Epithelial cell of umbilical artery (primary cell): ENCODE measurements around the gene FOXI3. TPM values are rescaled to one million over a fixed set of nuclear protein-coding genes. Genes with fewer than 3 reads are reported as not detected.

Experiments used
- total RNA-seq: library from RNA; depleted of rRNA; stranded (reverse); fragments of >200 nt; gene quantifications from 2 replicates; pipeline ENCODE4 v1.2.3, GENCODE V29; 2014

FOXI3 gene
- total RNA-seq, result not detected in 2 replicates

DNA sequence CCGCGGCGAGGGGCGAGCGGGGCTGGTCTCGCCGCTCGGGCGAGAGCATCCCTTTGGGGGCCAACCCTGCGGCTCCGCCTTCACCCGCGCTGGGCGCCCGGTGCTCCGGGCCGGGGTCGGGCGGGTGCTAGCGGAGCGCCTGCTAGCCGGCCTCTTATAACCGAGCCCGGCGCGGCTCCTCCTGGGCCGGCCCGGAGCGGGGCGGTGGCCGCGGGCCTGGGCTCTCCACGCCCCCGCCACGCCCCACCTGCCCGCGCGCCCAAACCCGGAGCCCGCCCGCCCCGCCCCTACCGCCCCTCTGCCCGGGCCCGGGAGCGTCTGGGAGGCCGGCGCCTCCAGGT lies at the start of gene FOXI3:
Gene FOXI3, minus strand, starts transcription at position 129 of the 341 bp plus-strand sequence. CDS start 158 bp downstream, outside the sequence.

Other genes starting within 250 kb of the FOXI3 start
- 17.9 and 24.2 TPM in 2 replicates for gene EIF2AK3, start 174.8 kb upstream of the FOXI3 start, total RNA-seq
- gene RPIA, start 239.0 kb upstream of the FOXI3 start, total RNA-seq, result 14.9 and 19.3 TPM in 2 replicates